ENCODE data around the gene GSG1L.

The GSG1L gene

GRCh38 chr16:27976990-27977389, 86.5 kb downstream of the GSG1L start:
- H3K9ac ChIP-seq (ENCODE audit: low read depth in 1 of 2, low read length in 2 of 2) = no peak overlapping the region
- peaks cover 0 to 3% of the 10 kb centered on the region in 2 donors for H3K27me3 ChIP-seq (ENCODE audit: control insufficient read depth in 2 of 2, insufficient read depth in 2 of 2, low read length in 2 of 2)
- no peaks in the 10 kb centered on the region for H3K36me3 ChIP-seq (ENCODE audit: control insufficient read depth in 2 of 2, insufficient read depth in 2 of 2, low read length in 2 of 2)
- H3K27ac ChIP-seq (ENCODE audit: low read depth in 2 of 2, low read length in 2 of 2) = no peak overlapping the region
- H3K4me3 ChIP-seq (ENCODE audit: low read length in 2 of 2) = no peak overlapping the region
- H3K4me1 ChIP-seq (ENCODE audit: control insufficient read depth in 2 of 2, insufficient read depth in 2 of 2, low read length in 2 of 2) = no peaks in the 10 kb centered on the region
- H3K9me3 ChIP-seq (ENCODE audit: control insufficient read depth in 2 of 2, low read length in 2 of 2) = no peaks in the 10 kb centered on the region

- H3K9me3 ChIP-seq (ENCODE audit: control insufficient read depth in 2 of 2, low read length in 2 of 2) = no peaks in the 10 kb centered on the region
- H3K27ac ChIP-seq (ENCODE audit: low read depth in 2 of 2, low read length in 2 of 2) = no peak overlapping the region
- H3K27me3 ChIP-seq (ENCODE audit: control insufficient read depth in 2 of 2, insufficient read depth in 2 of 2, low read length in 2 of 2) = peaks cover 0 to 3% of the 10 kb centered on the region in 2 donors
Measured at GRCh38 chr16:27974896-27975540, 88.5 kb downstream of the GSG1L start.

DNA sequence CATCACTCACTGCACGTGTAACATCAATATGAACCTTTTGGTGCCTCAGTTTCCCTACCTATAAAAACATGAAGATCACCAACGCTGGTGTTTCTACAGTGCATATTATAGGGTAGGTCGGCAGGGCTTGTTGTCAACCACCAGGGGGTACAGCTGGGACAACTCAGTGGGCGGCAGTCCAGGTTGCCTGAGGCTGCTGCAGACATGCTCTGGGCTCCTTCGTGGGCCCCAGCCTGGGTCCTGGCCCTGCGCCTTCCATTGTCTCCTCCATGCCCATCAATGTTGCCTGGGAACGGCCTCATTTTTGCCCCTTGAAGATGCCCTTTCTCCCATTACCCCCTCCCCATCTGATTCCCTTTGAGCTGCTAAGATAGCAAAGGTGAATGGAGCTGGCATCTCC, 89.8 kb downstream of the GSG1L start:
- Histone ChIP-seq H3K36me3 (ENCODE audit: control insufficient read depth in 2 of 2, insufficient read depth in 2 of 2, low read length in 2 of 2) (no peaks in the 10 kb centered on the region), H3K4me3 (ENCODE audit: low read length in 2 of 2) (no peak overlapping the region), H3K27me3 (ENCODE audit: control insufficient read depth in 2 of 2, insufficient read depth in 2 of 2, low read length in 2 of 2) (peaks cover 0 to 3% of the 10 kb centered on the region in 2 donors), H3K27ac (ENCODE audit: low read depth in 2 of 2, low read length in 2 of 2) (no peak overlapping the region), H3K4me1 (ENCODE audit: control insufficient read depth in 2 of 2, insufficient read depth in 2 of 2, low read length in 2 of 2) (no peaks in the 10 kb centered on the region), H3K9me3 (ENCODE audit: control insufficient read depth in 2 of 2, low read length in 2 of 2) (no peaks in the 10 kb centered on the region), H3K9ac (ENCODE audit: low read depth in 1 of 2, low read length in 2 of 2) (no peak overlapping the region)

More at GRCh38 chr16:27974896-27975540, 88.5 kb downstream of the GSG1L start:
- H3K36me3 ChIP-seq (ENCODE audit: control insufficient read depth in 2 of 2, insufficient read depth in 2 of 2, low read length in 2 of 2) = no peaks in the 10 kb centered on the region
- no peak overlapping the region for H3K4me3 ChIP-seq (ENCODE audit: low read length in 2 of 2)
- H3K4me1 ChIP-seq (ENCODE audit: control insufficient read depth in 2 of 2, insufficient read depth in 2 of 2, low read length in 2 of 2) = no peaks in the 10 kb centered on the region
- no peak overlapping the region for H3K9ac ChIP-seq (ENCODE audit: low read depth in 1 of 2, low read length in 2 of 2)

DNA sequence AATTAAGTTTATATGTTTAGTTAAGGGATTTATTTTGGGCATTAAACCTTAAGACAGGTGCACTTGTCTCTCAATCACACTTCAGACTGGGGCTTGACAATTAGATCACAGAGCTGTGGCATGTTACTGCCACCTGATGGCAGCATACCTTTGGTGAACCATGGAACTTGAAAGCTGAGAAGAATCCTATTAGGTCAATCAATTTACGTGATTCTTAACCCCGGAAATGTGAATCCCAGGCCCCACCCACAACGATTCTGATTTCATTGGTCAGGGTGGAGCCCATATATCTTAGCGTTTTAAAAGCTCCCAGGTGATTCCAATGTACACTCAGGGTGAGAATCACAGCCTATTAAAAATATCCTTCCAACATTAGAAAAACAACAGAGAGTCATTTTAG, 91.0 kb downstream of the GSG1L start:
- no peaks in the 10 kb centered on the region for H3K36me3 ChIP-seq (ENCODE audit: control insufficient read depth in 2 of 2, insufficient read depth in 2 of 2, low read length in 2 of 2)
- H3K9me3 ChIP-seq (ENCODE audit: control insufficient read depth in 2 of 2, low read length in 2 of 2) = no peaks in the 10 kb centered on the region
- H3K4me3 ChIP-seq (ENCODE audit: low read length in 2 of 2) = no peak overlapping the region
- no peak overlapping the region for H3K9ac ChIP-seq (ENCODE audit: low read depth in 1 of 2, low read length in 2 of 2)
- H3K27ac ChIP-seq (ENCODE audit: low read depth in 2 of 2, low read length in 2 of 2) = no peak overlapping the region
- H3K27me3 ChIP-seq (ENCODE audit: control insufficient read depth in 2 of 2, insufficient read depth in 2 of 2, low read length in 2 of 2) = peaks cover 0 to 3% of the 10 kb centered on the region in 2 donors
- H3K4me1 ChIP-seq (ENCODE audit: control insufficient read depth in 2 of 2, insufficient read depth in 2 of 2, low read length in 2 of 2) = no peaks in the 10 kb centered on the region

DNA sequence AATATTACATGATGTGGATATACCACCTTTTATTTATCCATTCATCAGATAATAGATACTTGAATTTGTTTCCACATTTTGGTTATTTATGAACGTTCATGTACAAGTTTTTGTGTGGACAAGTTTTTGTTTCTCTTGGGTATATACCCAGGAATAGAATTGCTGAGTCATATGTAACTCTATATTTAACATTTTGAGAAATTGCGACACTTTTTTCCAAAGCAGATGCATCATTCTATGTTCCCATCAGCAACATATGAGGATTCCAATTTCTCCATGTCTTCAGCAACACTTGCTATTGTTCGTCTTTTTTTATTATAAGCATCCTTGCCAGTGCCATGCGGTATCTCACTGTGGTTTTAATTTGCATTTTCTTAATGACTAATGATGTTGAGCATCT, 93.9 kb downstream of the GSG1L start:
- H3K4me3 ChIP-seq (ENCODE audit: low read length in 2 of 2) = no peak overlapping the region
- no peaks in the 10 kb centered on the region for H3K9me3 ChIP-seq (ENCODE audit: control insufficient read depth in 2 of 2, low read length in 2 of 2)
- no peaks in the 10 kb centered on the region for H3K27me3 ChIP-seq (ENCODE audit: control insufficient read depth in 2 of 2, insufficient read depth in 2 of 2, low read length in 2 of 2)
- H3K4me1 ChIP-seq (ENCODE audit: control insufficient read depth in 2 of 2, insufficient read depth in 2 of 2, low read length in 2 of 2) = no peaks in the 10 kb centered on the region
- H3K36me3 ChIP-seq (ENCODE audit: control insufficient read depth in 2 of 2, insufficient read depth in 2 of 2, low read length in 2 of 2) = no peaks in the 10 kb centered on the region
- no peak overlapping the region for H3K9ac ChIP-seq (ENCODE audit: low read depth in 1 of 2, low read length in 2 of 2)
- H3K27ac ChIP-seq (ENCODE audit: low read depth in 2 of 2, low read length in 2 of 2) = no peak overlapping the region

- no peaks in the 10 kb centered on the region for H3K4me1 ChIP-seq (ENCODE audit: control insufficient read depth in 2 of 2, insufficient read depth in 2 of 2, low read length in 2 of 2)
- no peaks in the 10 kb centered on the region for H3K27me3 ChIP-seq (ENCODE audit: control insufficient read depth in 2 of 2, insufficient read depth in 2 of 2, low read length in 2 of 2)
- H3K9ac ChIP-seq (ENCODE audit: low read depth in 1 of 2, low read length in 2 of 2) = no peak overlapping the region
- no peak overlapping the region for H3K4me3 ChIP-seq (ENCODE audit: low read length in 2 of 2)
- no peak overlapping the region for H3K27ac ChIP-seq (ENCODE audit: low read depth in 2 of 2, low read length in 2 of 2)
- no peaks in the 10 kb centered on the region for H3K9me3 ChIP-seq (ENCODE audit: control insufficient read depth in 2 of 2, low read length in 2 of 2)
- H3K36me3 ChIP-seq (ENCODE audit: control insufficient read depth in 2 of 2, insufficient read depth in 2 of 2, low read length in 2 of 2) = no peaks in the 10 kb centered on the region
Measured at GRCh38 chr16:27967169-27967568, 96.3 kb downstream of the GSG1L start.

- Histone ChIP-seq H3K4me1 (ENCODE audit: control insufficient read depth in 2 of 2, insufficient read depth in 2 of 2, low read length in 2 of 2) (no peaks in the 10 kb centered on the region), H3K9ac (ENCODE audit: low read depth in 1 of 2, low read length in 2 of 2) (no peak overlapping the region), H3K36me3 (ENCODE audit: control insufficient read depth in 2 of 2, insufficient read depth in 2 of 2, low read length in 2 of 2) (no peaks in the 10 kb centered on the region)
Measured at GRCh38 chr16:27966756-27967155, 96.8 kb downstream of the GSG1L start.

GRCh38 chr16:27965801-27966200, 97.7 kb downstream of the GSG1L start:
- Histone ChIP-seq H3K9ac (ENCODE audit: low read depth in 1 of 2, low read length in 2 of 2) (no peak overlapping the region), H3K27ac (ENCODE audit: low read depth in 2 of 2, low read length in 2 of 2) (no peak overlapping the region), H3K4me3 (ENCODE audit: low read length in 2 of 2) (no peak overlapping the region), H3K36me3 (ENCODE audit: control insufficient read depth in 2 of 2, insufficient read depth in 2 of 2, low read length in 2 of 2) (no peaks in the 10 kb centered on the region), H3K27me3 (ENCODE audit: control insufficient read depth in 2 of 2, insufficient read depth in 2 of 2, low read length in 2 of 2) (no peaks in the 10 kb centered on the region), H3K4me1 (ENCODE audit: control insufficient read depth in 2 of 2, insufficient read depth in 2 of 2, low read length in 2 of 2) (no peaks in the 10 kb centered on the region), H3K9me3 (ENCODE audit: control insufficient read depth in 2 of 2, low read length in 2 of 2) (no peaks in the 10 kb centered on the region)

More at GRCh38 chr16:27966756-27967155, 96.8 kb downstream of the GSG1L start:
- no peak overlapping the region for H3K4me3 ChIP-seq (ENCODE audit: low read length in 2 of 2)
- H3K9me3 ChIP-seq (ENCODE audit: control insufficient read depth in 2 of 2, low read length in 2 of 2) = no peaks in the 10 kb centered on the region
- no peak overlapping the region for H3K27ac ChIP-seq (ENCODE audit: low read depth in 2 of 2, low read length in 2 of 2)
- no peaks in the 10 kb centered on the region for H3K27me3 ChIP-seq (ENCODE audit: control insufficient read depth in 2 of 2, insufficient read depth in 2 of 2, low read length in 2 of 2)

DNA sequence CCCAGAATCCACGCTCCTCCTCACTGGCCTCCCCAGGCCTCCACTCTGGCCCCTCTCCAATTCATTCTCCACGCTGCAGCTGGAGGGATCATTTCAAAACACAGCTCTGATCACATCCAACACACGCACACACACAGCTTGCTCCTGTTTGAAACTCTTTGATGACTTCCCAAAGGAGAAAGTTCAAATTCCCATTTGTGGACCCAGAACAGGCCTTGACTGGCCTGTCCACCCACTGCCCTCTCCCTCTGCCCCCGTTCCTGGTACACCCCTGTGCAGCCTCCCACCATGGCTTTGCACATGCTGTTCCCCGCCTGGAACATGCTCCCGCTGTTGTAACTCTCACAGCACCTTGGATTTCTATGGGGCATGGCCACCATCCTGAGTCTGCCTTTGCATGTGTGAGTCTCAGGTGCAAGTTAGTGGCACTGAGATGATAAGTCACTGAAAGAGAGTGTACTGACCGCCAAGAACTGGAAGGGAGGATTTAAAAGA, 100.0 kb downstream of the GSG1L start:
- H3K27me3 ChIP-seq (ENCODE audit: control insufficient read depth in 2 of 2, insufficient read depth in 2 of 2, low read length in 2 of 2) = no peaks in the 10 kb centered on the region

DNA sequence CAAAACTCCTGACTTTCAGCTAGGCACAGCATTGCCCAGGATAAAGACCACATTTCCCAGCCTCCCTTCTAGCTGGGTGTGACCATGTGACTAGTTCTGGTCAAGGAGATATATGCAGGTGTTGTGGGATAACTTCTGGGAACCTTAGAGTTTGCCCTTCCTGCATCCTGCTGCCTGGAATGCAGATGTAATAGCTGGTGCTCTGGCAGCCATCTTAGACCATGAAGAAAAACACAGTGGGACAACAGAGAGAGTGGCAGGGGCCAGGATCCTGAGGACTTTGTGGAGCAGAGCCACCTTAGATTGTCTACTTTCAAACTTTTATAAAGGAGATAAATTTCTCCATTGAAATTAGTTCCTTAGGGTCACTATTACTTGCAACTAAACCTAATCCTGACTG, 101.3 kb downstream of the GSG1L start:
- Histone ChIP-seq H3K27me3 (ENCODE audit: control insufficient read depth in 2 of 2, insufficient read depth in 2 of 2, low read length in 2 of 2) (no peaks in the 10 kb centered on the region), H3K9ac (ENCODE audit: low read depth in 1 of 2, low read length in 2 of 2) (no peak overlapping the region), H3K27ac (ENCODE audit: low read depth in 2 of 2, low read length in 2 of 2) (no peak overlapping the region), H3K4me3 (ENCODE audit: low read length in 2 of 2) (no peak overlapping the region), H3K9me3 (ENCODE audit: control insufficient read depth in 2 of 2, low read length in 2 of 2) (no peaks in the 10 kb centered on the region), H3K36me3 (ENCODE audit: control insufficient read depth in 2 of 2, insufficient read depth in 2 of 2, low read length in 2 of 2) (no peaks in the 10 kb centered on the region), H3K4me1 (ENCODE audit: control insufficient read depth in 2 of 2, insufficient read depth in 2 of 2, low read length in 2 of 2) (no peaks in the 10 kb centered on the region)

More for the DNA sequence above, 100.0 kb downstream of the GSG1L start:
- Histone ChIP-seq H3K9ac (ENCODE audit: low read depth in 1 of 2, low read length in 2 of 2) (no peak overlapping the region), H3K4me3 (ENCODE audit: low read length in 2 of 2) (no peak overlapping the region), H3K4me1 (ENCODE audit: control insufficient read depth in 2 of 2, insufficient read depth in 2 of 2, low read length in 2 of 2) (no peaks in the 10 kb centered on the region), H3K27ac (ENCODE audit: low read depth in 2 of 2, low read length in 2 of 2) (no peak overlapping the region), H3K36me3 (ENCODE audit: control insufficient read depth in 2 of 2, insufficient read depth in 2 of 2, low read length in 2 of 2) (no peaks in the 10 kb centered on the region), H3K9me3 (ENCODE audit: control insufficient read depth in 2 of 2, low read length in 2 of 2) (no peaks in the 10 kb centered on the region)

Measured in mucosa of rectum (tissue), 2 donors.